GM12892 (cell line): ENCODE measurements around the gene NTN3.

Experiments
- POLR2A ChIP-seq: IDR thresholded peaks from 2 replicates; pipeline ENCODE4 v1.6.1; 2011; ENCODE audit warnings: low read depth, low read length, control low read depth
- POLR2AphosphoS5 ChIP-seq: IDR thresholded peaks from 2 replicates; pipeline ENCODE4 v1.6.1; 2011; ENCODE audit warnings: low read depth, low read length, control low read depth
- TAF1 ChIP-seq: IDR thresholded peaks from 2 replicates; pipeline ENCODE4 v1.6.1; 2011; ENCODE audit warnings: low read depth, mild to moderate bottlenecking, control low read depth, low read length, borderline replicate concordance

DNA sequence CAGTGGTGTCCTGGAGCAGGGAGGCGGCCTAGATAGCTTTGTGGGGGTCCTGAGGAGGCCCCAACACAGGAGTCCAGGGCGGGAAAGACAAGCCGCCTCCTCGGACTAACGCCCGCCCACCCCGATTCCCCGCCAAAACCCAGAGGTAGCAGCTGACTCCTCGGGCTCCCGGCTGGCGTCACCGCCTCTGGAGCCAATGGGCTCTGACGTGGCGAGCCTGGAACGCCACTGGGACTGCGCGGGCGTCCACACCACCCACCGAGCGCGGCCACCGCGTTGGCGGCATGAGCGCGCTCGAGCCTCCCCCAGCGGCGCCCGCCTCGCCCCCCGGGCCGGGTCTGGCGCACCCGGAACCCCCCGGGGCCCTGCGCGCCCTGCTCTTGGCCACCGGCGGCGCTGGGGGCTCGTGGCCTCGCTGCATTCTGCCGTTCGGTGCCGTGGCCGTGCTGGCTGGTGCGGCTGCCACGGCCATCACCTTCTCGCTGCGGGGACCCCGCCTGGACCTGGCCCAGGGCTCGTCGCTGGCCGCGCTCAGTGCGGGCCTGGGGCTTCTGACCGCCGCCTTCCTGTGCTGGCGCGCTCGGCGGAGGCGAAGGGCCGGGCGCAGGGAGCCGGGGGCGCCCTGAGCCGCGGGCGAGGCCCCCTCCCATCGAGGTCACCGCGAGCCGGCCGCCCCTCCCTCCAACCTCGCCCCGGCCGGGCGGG is 3.4 kb upstream of the NTN3 start:
- TF ChIP-seq POLR2A (peak; percentile 53; the same call in 1 of the 2 replicates), TAF1 (no peak), POLR2AphosphoS5 (peak; percentile 10; the same call in 1 of the 2 replicates)
